K562 (cell line): Measurements from ENCODE around the gene LUC7L3. TPM values are rescaled to one million over a fixed set of nuclear protein-coding genes. Genes with fewer than 3 reads are reported as not detected.

Experiments used
- BRD9 ChIP-seq: fragments of 450-650 bp; IDR thresholded peaks from 2 replicates; pipeline ENCODE4 v1.6.1; 2018; ENCODE audit warnings: low read depth; ENCODE audit not compliant: partially characterized antibody
- DPF2 ChIP-seq: fragments of 450-650 bp; IDR thresholded peaks from 2 replicates; pipeline ENCODE4 v1.6.1; 2016
- ETV6 ChIP-seq, 3 experiments: fragments of 150-350 bp in 1 of 3; sonication (generic) in 1 of 3; formaldehyde crosslinking in 1 of 3; IDR thresholded peaks; 2 replicates each; pipeline versions ENCODE4 v1.6.1 to v1.8.0; 2014 to 2022; ENCODE audit warnings: borderline replicate concordance in 2 of 3, low read depth in 2 of 3, antibody characterized with exemption in 1 of 3, low read length in 1 of 3, mild to moderate bottlenecking in 1 of 3, missing genetic modification reagents in 1 of 3
- FIP1L1 ChIP-seq: fragments of 200-400 bp; formaldehyde crosslinking; IDR thresholded peaks from 2 replicates; pipeline ENCODE4 v1.6.1; 2018; ENCODE audit warnings: mild to moderate bottlenecking, low read depth, low read length; ENCODE audit not compliant: poor library complexity, severe bottlenecking
- HIVEP1 ChIP-seq: fragments of 250-450 bp; sonication (Bioruptor Pico); IDR thresholded peaks from 2 replicates; pipeline ENCODE4 v1.4.0; 2020; ENCODE audit warnings: mild to moderate bottlenecking
- MAFF ChIP-seq: IDR thresholded peaks from 2 replicates; pipeline ENCODE4 v1.6.1; 2012; ENCODE audit warnings: low read length, improper control_type of control experiment
- MAX ChIP-seq: sonication (generic); formaldehyde crosslinking; IDR thresholded peaks from 2 replicates; pipeline ENCODE4 v1.9.0; 2022; ENCODE audit warnings: mild to moderate bottlenecking, missing genetic modification reagents
- RFX7 ChIP-seq: fragments of 250-450 bp; sonication (Bioruptor Pico); IDR thresholded peaks from 2 replicates; pipeline ENCODE4 v1.5.1; 2021; ENCODE audit warnings: mild to moderate bottlenecking
- SIN3A ChIP-seq, 2 experiments: fragments of 150-350 bp in 1 of 2; IDR thresholded peaks; 2 replicates each; pipeline ENCODE4 v1.6.1; 2011 to 2016; ENCODE audit warnings: borderline replicate concordance in 2 of 2, low read depth in 2 of 2, low read length in 2 of 2, mild to moderate bottlenecking in 2 of 2, moderate library complexity in 2 of 2; ENCODE audit not compliant: control insufficient read depth in 1 of 2
- SMARCB1 ChIP-seq: IDR thresholded peaks from 2 replicates; pipeline ENCODE4 v1.6.1; 2011; ENCODE audit warnings: improper control_type of control experiment, low read depth; ENCODE audit not compliant: insufficient read length
- ZNF12 ChIP-seq: sonication (generic); formaldehyde crosslinking; IDR thresholded peaks from 2 replicates; pipeline ENCODE4 v1.4.0; 2020; ENCODE audit warnings: mild to moderate bottlenecking, missing genetic modification reagents
- ZNF707 ChIP-seq: fragments of 250-450 bp; sonication (Bioruptor Pico); conservative IDR thresholded peaks from 2 replicates; pipeline ENCODE4 v1.8.0; 2022; ENCODE audit warnings: inconsistent platforms, mild to moderate bottlenecking, moderate library complexity
- ZSCAN29 ChIP-seq: fragments of 450-650 bp; IDR thresholded peaks from 2 replicates; pipeline ENCODE4 v1.6.1; 2017
- polyA plus RNA-seq, 8 experiments: library from polyadenylated mRNA; depleted of rRNA in 4 of 8; stranded (reverse) in 5 of 8; unstranded in 3 of 8; fragments of >200 nt; fragmentation: Nextera tagmentation in 2 of 8; fragmentation: Illumina TruSeq in 1 of 8; extraction: Ambion mirVana in 2 of 8; extraction: Trizol in 1 of 8; gene quantifications; 2 replicates each; pipeline versions ENCODE4 v1.2.1 to v1.2.3, GENCODE V29; 2011 to 2014; ENCODE audit warnings: inconsistent platforms in 1 of 8, missing spikeins in 1 of 8
- total RNA-seq, 7 experiments: library from RNA; depleted of rRNA in 6 of 7; stranded (reverse); fragments of >200 nt in 6 of 7; fragmentation: Illumina TruSeq in 2 of 7; extraction: Trizol in 2 of 7; gene quantifications; 2 replicates each; pipeline versions ENCODE4 v1.2.1 to v1.2.3, GENCODE V29; 2011 to 2021; ENCODE audit warnings: low replicate concordance in 1 of 7

Gene LUC7L3
- total and polyA plus RNA-seq, 9 of the 15 experiments (the other 6 are each of a cell fraction or from before 2014, with no cell fraction given): 80.8 to 284 (median 127) TPM

GRCh38 chr17:50696365-50696879, 23.0 kb upstream of the LUC7L3 start (continued):
- TF ChIP-seq MAFF: no peak
- TF ChIP-seq HIVEP1 (CRISPR knock-in tag): no peak
- no peak for TF ChIP-seq ZNF707 (CRISPR knock-in tag)
- TF ChIP-seq SIN3A (IDR thresholded peaks at IDR 0.05; ENCODE audit: borderline replicate concordance in 2 of 2, control insufficient read depth in 1 of 2, low read depth in 2 of 2, low read length in 2 of 2): no peak
- no peak for TF ChIP-seq BRD9
- TF ChIP-seq RFX7 (CRISPR knock-in tag): no peak
- TF ChIP-seq FIP1L1: no peak
- no peak for TF ChIP-seq DPF2
- no peak for TF ChIP-seq ETV6 (IDR thresholded peaks at IDR 0.05; ENCODE audit: borderline replicate concordance in 1 of 2, low read depth in 2 of 2, low read length in 1 of 2)
- no peak for TF ChIP-seq ETV6 (CRISPR knock-in tag; IDR thresholded peaks at IDR 0.05; ENCODE audit: borderline replicate concordance)
- no peak for TF ChIP-seq SMARCB1
- no peak for TF ChIP-seq ZSCAN29
- TF ChIP-seq MAX (CRISPR knock-in tag): no peak
- TF ChIP-seq ZNF12 (CRISPR knock-in tag): no peak
